HG02885 (cell line): ENCODE results near the gene MGMT.

Experiments
- ATAC-seq: cut with Tn5 transposase; IDR thresholded peaks from one replicate; pipeline ENCODE4 v1.9.1; 2021; ENCODE audit warnings: mild to moderate bottlenecking; ENCODE audit not compliant: unreplicated experiment, poor library complexity

Gene MGMT

DNA sequence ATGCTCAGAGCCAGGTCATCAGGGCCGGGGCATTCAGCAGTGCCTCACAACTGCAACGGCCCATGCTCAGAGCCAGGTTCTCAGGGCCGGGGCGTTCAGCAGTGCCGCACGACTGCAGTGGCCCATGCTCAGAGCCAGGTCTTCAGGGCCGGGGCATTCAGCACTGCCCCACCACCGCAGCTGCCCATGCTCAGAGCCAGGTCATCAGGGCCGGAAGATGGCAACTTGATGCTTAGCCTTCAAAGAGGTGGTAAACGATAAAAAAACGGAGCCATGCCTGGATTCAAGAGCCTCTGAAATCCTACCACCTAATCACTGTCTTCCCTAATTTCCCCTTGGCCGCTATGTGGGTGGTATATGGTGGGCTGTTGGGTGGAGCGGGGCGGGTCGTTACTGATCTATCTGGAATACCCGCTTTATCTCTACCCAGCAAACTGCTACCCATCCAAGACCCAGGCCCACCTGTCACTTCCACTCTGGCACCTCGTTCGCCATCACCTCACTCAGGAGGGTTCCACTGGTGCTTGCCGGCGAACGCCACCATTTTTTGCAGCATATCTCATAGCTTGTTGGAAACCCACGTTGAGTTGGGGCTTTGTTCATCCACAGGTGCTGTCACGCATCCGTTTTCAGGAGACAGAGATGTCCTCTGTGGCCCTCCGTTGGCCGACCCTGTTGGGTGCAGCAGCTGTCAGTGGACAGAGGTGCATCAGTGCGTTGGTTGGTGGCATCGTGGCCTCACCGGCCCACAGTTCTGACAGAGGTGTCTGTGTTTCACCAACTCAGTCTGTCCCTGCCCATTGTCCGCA is 275.9 kb downstream of the MGMT start:
- no peak for ATAC-seq

DNA sequence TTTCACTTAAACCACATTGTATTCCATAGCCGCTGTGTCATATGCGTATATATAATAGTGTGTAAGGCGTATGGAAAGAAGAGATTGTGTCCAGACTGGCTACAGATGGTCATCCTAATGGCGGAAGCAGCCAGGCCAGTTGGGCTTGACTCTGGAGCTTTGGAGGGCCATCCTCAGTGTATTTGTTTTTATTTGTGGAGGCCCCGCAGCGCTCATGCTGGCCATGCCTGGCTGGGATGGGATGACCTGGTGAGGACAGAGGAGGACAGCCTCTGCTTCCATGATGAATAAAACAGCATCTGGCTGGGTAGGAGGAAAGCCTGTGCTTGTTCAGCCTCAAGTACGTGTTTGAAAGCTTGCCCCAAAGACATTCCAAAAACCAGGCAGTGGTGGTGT is 276.7 kb downstream of the MGMT start:
- no peak for ATAC-seq

DNA sequence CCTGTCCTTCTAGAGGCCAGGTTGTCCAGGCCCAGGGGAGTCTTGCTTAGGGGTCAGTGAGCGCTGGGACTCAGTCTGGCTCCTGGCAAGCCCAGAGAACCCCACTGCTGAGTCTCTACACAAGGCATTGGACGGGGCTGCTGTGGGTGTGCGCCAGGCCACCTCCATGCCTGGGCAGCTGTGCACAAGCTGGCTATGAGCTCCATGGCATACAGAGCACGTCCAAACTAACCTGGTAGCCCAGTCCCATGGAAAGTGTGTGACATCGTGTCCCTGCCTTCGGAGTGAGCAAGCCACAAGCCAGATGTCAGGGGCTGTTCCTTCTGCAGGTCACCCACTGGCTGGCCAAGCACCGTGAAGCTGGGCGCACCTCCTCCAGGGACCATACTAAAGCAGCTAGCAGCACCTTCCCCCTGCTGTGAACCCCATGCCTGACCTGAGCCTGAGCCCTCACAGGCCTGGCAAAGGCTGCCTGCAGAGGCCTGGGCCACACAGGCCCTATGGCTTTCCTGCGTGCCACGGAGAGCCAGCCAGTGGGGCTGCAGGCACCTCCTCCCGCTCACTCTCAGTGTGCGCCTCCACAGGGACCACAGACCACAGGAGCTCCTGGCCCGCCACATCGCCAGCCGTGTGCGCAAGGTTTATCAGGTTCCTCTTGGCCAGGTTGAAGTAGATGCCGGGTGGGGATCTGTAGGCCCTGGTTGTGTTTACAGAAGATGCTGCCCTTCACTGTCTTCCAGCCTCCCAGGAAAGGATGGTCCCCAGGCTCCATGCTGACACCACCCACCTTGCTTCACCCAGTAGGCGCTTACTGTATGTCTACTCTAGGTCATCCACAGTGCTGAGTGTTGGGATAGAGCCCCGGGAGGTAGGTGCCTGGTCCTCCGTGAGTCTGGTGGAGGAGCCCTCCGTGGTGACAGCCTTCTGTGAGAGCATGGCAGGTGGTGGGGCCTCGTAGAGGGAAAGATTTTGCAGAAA is 277.4 kb downstream of the MGMT start:
- no peak for ATAC-seq

DNA sequence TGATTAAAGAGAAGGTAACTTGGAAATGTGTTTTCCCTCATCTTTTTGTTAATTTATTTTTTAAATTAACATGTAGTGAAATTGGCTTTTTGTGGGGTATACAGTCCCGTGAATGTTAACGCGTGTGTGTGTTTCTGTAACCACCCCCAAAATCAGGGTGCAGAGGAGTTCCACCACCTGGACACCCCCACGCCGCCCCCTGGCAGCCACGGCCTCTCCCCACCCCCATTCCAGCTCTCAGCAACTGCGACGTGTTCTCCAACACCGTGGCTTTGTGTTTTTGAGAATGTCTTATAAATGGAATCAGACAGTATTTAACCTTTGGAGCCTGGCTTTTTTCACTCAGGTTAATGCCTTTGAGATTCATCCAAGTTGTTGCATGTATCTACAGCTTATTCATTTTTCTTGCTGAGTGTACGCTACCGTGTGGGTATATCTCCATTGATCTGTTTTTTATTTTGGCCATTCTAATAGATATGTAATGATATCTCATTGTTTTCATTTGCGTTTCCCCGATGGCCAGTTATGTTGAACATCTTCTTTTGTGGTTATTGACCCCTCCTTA is 278.2 kb downstream of the MGMT start:
- ATAC-seq, result no peak

DNA sequence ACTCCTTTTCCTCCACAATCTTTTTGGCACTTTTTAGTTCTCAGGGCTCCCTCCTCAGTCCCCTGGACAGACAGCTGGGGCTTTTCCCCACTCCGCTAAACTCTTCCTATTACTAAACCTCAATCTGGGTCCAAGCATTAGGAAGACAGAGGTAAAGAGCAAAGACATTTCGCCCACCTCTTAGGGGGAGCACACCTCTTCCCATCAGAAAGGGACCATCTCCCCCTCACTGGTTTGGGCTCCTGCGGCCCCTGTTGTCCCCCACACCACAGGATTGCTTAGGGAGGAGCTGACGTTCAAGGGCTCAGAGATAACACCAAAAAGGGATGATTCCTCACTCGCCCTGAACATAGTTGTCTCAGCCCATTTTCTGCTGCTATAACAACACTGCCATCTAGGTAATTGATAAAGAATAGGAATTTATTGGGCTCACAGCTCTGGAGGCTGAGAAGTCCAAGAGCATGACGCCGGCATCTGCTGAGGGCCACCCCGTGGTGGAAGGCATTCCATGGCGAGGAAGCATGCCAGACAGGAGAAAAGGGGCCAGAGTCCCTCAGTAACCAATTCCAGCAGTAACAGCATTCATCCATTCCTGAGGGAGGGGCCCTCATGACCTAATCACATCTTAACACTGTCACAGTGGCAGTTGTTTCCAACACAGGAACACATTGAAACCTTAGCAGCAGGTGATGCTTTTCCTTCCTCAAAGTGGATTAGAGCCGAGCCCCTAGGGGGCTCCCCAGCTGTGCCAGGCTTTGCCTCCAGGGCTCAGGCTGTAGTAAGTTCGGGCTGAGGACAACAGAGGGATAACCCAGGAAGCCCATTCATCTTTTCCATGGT is 287.4 kb downstream of the MGMT start:
- no peak for ATAC-seq

DNA sequence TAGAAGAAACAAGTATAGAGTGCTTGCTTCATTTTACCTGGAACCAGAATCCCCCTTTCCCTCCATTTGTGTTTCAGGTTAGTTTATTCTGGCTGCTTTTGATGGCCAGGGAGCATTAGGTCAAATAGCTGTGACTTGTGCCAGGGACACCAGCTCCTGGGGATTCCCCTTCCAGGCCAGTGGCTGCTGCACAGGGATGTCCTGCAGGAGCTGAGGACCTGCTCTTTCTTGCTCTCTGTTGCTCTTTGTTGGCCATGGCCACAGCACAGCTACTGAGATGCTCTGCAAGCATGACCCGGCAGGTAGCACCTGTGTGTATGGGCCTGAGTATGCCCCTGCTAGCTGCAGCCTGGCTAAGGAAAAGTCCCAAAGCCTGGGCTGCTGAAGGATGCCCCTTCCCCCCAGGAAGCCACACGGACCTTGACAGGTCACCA is 288.1 kb downstream of the MGMT start:
- no peak for ATAC-seq

DNA sequence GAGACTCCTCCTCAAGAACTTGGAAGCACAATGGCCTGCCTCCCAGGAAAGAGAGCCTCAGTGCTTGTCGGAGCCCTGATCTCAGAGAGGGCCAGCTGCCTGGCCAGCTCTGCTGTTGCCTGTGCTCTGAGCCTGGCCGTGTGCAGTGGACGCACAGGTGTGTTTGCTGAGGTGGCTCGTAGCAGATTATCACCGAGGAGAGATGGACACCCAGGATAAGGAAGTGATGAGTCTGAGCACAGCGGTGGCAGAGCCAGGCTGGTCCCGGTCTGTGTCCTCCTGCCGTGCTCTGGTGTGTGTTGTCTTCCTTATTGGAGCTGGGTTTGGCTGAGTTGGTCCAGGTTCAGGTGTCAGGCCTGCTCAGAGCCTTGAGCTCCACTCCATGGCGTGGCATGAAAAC is 288.6 kb downstream of the MGMT start:
- ATAC-seq, result no peak

DNA sequence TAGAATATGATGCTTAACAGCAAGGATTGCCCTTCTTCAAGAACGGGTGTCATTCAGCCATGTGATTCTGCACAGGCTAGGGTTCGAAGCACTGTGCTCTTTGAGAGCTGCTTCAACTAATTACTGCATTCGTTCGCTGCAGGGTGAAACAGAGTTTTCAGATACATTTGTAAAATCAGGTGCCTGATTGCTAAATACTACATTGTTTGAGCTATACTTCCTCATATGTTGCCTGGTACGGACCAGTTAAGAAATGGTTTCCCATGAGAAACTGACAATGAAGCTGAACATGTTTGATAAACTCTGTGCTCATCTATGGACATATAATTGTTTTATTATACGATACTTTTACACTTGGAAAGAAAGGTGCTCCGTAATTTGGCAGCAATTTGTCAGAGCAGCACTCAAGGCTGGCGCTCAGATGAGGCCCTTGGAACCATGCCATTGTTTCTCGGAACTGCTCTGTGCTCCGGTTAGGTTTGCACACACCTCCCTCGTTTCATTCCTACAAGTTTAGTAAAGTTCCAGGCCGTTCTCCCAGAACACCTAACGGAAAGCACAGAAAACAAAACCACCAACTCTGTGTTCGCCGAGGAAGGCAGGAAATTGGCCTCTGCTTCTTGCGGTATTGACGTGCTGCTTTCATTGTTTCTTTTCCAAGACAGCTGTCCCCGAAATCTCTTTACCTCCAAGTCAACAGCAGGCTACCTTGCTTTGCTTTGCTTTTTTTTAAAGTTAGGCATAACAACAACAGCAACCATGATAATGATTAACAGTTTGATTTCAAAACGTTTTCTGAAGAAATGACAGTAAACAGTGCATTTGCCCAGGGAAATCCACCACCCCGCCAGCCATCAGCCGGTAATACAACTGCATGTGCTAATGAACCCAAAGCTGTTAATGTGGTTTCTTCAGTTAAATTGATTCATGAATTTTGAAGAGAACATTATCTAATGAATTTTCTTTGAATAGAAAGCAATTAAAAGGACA is 290.2 kb downstream of the MGMT start:
- no peak for ATAC-seq

DNA sequence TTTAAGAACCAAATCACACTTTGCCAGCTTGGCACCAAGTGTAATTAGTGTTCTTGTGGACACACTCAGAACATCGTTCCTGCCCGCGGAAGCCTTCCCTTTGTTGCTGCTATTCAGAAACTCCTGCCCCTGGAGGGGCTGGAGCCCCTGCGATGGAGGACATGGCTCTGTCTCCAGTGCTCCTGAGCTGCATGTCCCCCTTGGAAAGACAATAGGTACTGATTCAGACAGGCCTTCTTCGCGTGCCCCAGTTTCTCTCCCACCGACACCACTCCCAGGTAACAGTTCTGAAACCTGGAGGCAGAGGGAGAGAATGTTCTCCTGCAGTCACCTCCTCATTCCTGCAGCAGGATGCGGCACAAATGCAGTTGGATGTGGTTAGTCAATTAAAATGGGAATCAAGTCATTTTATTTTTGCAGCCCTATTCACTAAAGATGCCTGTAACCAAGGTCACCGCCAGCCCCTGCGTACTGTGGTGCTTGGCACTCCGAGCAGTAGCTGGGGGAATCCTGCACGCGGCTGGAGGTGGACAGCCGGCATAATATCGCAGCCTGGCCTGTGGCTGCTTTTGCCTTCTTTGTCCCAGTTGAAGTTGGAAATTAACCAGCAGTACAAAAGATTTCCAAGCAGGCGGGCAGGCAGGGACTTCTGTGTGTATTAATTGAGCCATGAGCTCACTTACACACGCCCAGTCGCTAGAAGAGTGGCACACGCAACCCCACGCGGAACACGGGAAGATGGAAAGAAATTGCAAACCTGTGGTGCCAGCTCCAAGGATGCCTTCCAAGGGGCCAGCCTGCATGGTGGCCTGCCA is 291.4 kb downstream of the MGMT start:
- no peak for ATAC-seq

DNA sequence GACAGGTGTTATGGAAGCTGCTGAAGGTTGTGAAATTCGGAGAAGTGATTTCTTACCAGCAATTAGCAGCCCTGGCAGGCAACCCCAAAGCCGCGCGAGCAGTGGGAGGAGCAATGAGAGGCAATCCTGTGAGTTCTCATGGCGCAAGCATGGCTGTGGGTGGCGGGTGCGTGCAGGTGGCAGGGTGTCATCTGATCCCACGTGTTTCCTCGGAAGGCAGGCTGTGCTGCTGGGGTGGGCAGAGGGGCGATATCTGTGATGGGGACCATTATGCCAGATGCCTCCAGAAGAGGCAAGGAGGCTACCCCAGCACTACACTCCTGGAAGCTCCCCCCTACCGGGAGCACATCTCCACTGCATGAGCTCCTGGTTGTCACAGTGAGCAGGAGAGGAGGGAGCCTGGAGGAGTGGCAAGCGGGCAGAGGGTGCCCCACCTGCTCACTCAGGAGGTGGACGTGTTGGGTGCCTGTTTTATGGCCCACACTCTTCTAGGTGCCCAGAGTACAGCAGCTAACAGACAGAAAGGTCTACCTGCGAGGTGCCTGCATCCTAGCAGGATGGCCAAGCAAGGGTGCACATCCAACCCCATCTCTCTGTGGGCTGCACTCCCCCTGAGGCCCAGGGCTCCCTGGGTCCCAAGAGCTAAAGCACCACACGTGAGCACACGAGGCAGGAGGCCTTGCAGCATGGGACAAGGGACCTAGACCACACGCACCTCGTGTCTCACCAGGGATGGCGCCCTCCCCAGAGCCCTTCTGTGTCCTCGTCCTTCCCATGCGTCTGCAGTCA is 292.4 kb downstream of the MGMT start:
- ATAC-seq, result no peak

DNA sequence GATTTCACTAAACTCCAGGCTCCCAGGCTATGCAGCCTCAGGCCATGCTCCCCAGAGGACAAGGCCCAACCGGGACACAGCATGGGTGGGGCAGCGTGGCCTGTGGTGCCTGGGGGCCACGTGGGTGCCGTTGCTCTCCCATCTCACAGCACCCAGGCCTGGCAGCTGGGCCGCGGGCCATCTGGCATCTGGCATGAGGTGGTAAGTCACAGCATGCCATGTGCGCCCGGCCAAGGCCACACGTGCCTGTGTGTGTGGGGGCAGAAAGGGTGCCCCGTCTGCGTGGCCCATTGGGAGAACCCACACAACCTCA is 292.9 kb downstream of the MGMT start:
- no peak for ATAC-seq

DNA sequence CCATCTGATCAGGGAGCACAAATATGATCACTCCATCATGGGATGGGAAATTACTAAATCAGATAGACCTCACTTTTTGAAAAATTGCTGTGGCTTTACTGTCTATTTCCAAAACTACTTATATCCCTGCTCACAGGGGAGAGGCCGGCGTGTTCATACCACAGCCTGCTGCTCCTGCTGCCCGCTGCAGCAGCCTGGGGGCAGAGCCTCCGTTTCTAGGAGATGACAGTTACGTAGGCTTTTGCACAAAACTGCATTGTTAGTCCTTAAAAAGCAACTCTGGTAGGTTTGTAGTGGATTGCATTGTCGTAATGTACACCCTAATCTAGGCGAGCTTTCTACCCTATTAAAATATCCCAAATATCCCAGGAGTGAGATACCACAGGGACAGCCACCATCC is 293.4 kb downstream of the MGMT start:
- no peak for ATAC-seq

DNA sequence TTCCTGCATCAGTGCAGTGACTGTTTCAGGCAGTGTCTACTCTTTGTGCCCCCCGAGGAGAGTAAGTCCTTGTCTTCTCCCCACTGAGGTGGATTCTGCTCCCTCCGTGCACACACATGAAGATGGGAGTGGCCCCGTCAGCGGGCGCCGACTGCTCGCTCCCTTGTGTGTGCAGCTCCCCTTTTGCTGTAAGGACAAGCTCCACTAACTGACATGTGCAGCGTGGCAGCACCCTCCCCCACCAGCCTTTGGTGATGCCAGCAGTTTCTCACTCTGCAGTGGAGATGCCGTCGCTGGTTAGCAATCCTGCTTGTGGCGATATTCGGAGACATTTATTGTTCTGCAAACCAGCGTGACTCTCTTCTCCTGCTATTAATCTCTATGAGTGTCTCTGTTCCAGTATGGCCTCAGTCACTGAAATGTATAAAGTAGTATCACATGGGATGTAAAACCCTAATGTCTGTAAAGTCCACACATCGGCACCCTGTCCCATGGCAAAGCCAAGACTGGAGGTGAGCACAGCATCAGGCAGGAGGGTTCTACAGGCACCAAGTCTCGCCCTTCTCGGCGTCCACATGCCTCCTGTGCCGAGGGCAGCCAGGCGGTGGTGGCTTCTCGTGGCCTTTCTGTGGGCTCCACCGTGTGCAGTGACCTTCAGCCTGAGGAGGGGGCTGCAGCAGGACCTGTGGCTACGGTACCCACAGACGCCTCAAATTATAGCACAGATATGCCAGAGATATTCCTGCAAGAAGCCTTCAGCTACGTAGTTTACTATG is 294.3 kb downstream of the MGMT start:
- ATAC-seq, result no peak

DNA sequence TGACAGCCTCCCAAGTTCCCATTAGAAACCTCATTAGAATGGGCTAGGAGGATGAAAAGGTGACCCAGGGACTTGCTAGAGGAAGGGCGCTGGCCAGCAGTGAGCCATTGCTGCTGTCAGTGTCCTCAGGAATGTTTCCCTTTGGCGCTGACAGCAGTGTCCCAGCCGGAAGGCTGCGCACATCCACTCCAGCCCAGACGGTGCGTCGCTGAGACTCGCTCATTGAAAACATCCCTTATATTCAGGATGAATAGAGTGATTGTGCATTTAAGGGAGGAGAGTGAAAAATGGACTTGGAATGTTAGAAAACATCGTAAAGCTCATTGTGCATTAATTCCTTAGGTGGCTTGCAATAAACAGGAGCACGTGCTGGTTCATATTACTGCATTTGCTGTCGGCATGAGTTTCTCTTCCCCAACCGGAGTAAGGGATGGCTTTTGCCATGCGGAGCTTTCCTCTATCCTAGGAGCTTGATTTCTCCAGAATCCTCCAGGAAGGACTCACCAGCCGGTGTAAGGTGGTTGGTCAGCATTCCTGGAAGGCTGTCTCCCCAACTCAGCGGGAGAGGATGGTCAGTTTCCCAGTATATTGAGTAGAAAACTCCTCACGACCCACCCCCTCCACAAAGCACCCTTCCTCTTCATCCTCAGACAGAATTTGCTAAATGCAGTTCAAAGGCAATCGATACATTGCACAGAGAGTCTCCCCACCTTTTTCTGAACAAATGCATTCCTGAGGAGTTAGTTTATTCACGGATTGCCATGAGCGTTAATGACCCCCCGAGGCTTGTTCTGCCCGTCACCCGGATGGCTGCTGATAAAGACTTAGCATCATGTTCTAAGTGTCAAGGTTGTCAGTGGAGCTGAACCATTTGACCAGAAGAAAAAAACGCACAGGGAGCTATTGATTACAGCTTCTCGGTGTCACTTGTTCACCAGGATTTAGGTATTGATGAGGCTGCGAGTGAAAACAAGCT is 295.2 kb downstream of the MGMT start:
- ATAC-seq, result no peak

DNA sequence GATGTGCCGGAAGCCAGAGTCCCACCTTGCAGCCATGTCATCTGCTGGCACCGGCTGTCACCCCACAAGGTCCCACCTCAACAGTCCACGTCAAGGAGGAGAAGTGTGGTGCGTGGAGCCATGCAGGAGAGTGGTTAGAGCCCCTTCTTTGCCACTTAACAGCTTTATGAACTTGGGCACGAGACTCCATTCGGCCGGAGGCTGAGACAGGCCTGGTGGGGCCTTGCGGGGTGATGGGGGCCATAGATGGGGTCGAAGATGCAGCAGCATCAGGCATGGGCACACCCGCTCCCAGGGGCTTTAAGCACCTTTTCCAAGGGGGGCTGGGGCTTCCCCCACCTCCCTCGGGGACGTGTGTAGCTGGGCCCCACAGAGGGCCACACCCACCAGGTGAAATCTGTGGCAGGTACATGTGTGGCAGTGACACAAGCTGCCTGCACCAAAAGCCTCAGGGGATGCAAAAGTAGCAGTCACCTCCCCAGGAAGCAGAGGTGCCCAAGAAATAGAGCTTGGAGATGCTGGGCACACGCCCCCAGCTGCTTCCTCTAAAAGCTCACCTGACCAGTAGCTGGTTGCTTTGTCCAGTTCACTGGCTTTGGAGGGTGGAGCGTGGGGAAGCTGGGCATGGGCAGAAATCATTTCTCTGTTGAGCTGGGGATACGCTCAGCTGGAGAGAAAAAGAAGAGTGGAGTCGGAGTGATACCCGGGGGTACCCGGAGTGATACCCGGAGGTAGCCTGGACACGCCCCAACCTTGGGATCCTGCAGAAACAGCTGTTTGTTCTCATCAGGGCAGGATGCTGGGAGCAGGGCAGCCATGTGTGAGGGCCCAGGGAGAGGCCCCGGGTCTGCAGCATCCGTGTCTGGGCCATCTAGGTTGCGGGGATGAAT is 297.2 kb downstream of the MGMT start:
- ATAC-seq, result no peak
